ENCODE measurements around the gene MYBL2. TPM values are rescaled to one million over a fixed set of nuclear protein-coding genes. Genes with fewer than 3 reads are reported as not detected.

The MYBL2 gene
- total and polyA plus RNA-seq, 4 donors: 1.6 to 30.9 (median 1.9) TPM; not detected in 1

- no peaks in the 10 kb centered on the region for H3K4me1 ChIP-seq (ENCODE audit: control insufficient read depth in 4 of 4, insufficient read depth in 4 of 4, low read length in 3 of 4)
- 94% methylated on average over 4 of the region's 4 CpGs for WGBS
- H3K4me3 ChIP-seq (ENCODE audit: low read depth in 1 of 3, low read length in 3 of 3): no peak overlapping the region
- no peaks in the 10 kb centered on the region for H3K9me3 ChIP-seq (ENCODE audit: control insufficient read depth in 4 of 4, low read length in 3 of 4)
- no peak for DNase-seq (ENCODE audit: low spot score)
- no peaks in the 10 kb centered on the region for H3K36me3 ChIP-seq (ENCODE audit: control insufficient read depth in 4 of 4, insufficient read depth in 3 of 4, low read depth in 1 of 4, low read length in 3 of 4)
- H3K27ac ChIP-seq (ENCODE audit: low read depth in 1 of 2, low read length in 2 of 2): no peak overlapping the region
- TF ChIP-seq HNF4A (conservative IDR thresholded peaks at IDR 0.05) (no peak), FOXA2 (IDR thresholded peaks at IDR 0.05) (no peak), TAF1 (conservative IDR thresholded peaks at IDR 0.05) (no peak), HNF4G (IDR thresholded peaks at IDR 0.05) (no peak), RAD21 (IDR thresholded peaks at IDR 0.05) (no peak), EGR1 (IDR thresholded peaks at IDR 0.05; ENCODE audit: low read depth in 2 of 2) (no peak), GABPA (IDR thresholded peaks at IDR 0.05 in 1 of 2, conservative IDR thresholded peaks at IDR 0.05 in 1 of 2) (no peak), NR2F2 (IDR thresholded peaks at IDR 0.05) (no peak)
- TF ChIP-seq, protein P1, sequence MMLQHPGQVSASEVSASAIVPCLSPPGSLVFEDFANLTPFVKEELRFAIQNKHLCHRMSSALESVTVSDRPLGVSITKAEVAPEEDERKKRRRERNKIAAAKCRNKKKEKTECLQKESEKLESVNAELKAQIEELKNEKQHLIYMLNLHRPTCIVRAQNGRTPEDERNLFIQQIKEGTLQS (IDR thresholded peaks at IDR 0.05): no peak
- TF ChIP-seq, protein P2, sequence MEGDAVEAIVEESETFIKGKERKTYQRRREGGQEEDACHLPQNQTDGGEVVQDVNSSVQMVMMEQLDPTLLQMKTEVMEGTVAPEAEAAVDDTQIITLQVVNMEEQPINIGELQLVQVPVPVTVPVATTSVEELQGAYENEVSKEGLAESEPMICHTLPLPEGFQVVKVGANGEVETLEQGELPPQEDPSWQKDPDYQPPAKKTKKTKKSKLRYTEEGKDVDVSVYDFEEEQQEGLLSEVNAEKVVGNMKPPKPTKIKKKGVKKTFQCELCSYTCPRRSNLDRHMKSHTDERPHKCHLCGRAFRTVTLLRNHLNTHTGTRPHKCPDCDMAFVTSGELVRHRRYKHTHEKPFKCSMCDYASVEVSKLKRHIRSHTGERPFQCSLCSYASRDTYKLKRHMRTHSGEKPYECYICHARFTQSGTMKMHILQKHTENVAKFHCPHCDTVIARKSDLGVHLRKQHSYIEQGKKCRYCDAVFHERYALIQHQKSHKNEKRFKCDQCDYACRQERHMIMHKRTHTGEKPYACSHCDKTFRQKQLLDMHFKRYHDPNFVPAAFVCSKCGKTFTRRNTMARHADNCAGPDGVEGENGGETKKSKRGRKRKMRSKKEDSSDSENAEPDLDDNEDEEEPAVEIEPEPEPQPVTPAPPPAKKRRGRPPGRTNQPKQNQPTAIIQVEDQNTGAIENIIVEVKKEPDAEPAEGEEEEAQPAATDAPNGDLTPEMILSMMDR (IDR thresholded peaks at IDR 0.05; ENCODE audit: low read depth, low read length, missing input control): no peak
- TF ChIP-seq, protein P3, sequence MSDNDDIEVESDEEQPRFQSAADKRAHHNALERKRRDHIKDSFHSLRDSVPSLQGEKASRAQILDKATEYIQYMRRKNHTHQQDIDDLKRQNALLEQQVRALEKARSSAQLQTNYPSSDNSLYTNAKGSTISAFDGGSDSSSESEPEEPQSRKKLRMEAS (IDR thresholded peaks at IDR 0.05): no peak
- H3K9ac ChIP-seq (ENCODE audit: low read depth in 1 of 2, low read length in 2 of 2): no peak overlapping the region
- no peaks in the 10 kb centered on the region for H3K27me3 ChIP-seq (ENCODE audit: control insufficient read depth in 4 of 4, insufficient read depth in 4 of 4, low read length in 3 of 4)
Observed at GRCh38 chr20:43717616-43717995, 50.7 kb downstream of the MYBL2 start.

DNA sequence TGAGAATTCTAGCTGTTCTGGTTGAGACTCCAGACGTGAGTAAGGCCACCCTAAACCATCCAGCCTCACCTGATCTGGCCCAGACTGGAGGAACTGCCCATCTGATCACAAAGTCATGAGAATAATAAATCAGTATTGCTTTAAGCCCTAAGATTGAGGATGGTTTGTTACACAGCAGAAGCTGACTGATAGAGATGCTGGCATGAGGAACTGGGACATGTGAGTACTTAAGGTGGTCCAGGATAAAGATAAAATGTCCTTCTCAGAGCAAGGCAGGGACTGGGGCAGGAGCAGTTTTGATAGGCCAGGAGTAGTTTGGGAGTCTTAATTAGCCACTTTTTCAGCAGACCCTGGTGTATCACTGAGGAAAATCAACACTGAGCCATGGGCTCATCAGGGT is 53.1 kb downstream of the MYBL2 start:
- WGBS: 86% methylated on average over 1 of the region's 1 CpG
- H3K4me1 ChIP-seq (ENCODE audit: control insufficient read depth in 4 of 4, insufficient read depth in 4 of 4, low read length in 3 of 4): no peaks in the 10 kb centered on the region
- H3K9ac ChIP-seq (ENCODE audit: low read depth in 1 of 2, low read length in 2 of 2): no peak overlapping the region
- DNase-seq (ENCODE audit: low spot score): no peak
- H3K9me3 ChIP-seq (ENCODE audit: control insufficient read depth in 4 of 4, low read length in 3 of 4): no peaks in the 10 kb centered on the region
- H3K4me3 ChIP-seq (ENCODE audit: low read depth in 1 of 3, low read length in 3 of 3): no peak overlapping the region
- no peak overlapping the region for H3K27ac ChIP-seq (ENCODE audit: low read depth in 1 of 2, low read length in 2 of 2)
- TF ChIP-seq FOXA2 (IDR thresholded peaks at IDR 0.05) (no peak), GABPA (IDR thresholded peaks at IDR 0.05 in 1 of 2, conservative IDR thresholded peaks at IDR 0.05 in 1 of 2) (no peak), REST (IDR thresholded peaks at IDR 0.05) (no peak), RAD21 (IDR thresholded peaks at IDR 0.05) (no peak), NR2F2 (IDR thresholded peaks at IDR 0.05) (no peak), FOXA1 (IDR thresholded peaks at IDR 0.05) (no peak), YY1 (IDR thresholded peaks at IDR 0.05) (no peak), SP1 (IDR thresholded peaks at IDR 0.05) (no peak), TAF1 (conservative IDR thresholded peaks at IDR 0.05) (no peak), HNF4A (conservative IDR thresholded peaks at IDR 0.05) (no peak), EGR1 (IDR thresholded peaks at IDR 0.05; ENCODE audit: low read depth in 2 of 2) (no peak), HNF4G (IDR thresholded peaks at IDR 0.05) (no peak), RXRA (IDR thresholded peaks at IDR 0.05) (no peak), JUND (IDR thresholded peaks at IDR 0.05) (no peak)
- TF ChIP-seq, protein P1 (IDR thresholded peaks at IDR 0.05): no peak
- TF ChIP-seq, protein P4, sequence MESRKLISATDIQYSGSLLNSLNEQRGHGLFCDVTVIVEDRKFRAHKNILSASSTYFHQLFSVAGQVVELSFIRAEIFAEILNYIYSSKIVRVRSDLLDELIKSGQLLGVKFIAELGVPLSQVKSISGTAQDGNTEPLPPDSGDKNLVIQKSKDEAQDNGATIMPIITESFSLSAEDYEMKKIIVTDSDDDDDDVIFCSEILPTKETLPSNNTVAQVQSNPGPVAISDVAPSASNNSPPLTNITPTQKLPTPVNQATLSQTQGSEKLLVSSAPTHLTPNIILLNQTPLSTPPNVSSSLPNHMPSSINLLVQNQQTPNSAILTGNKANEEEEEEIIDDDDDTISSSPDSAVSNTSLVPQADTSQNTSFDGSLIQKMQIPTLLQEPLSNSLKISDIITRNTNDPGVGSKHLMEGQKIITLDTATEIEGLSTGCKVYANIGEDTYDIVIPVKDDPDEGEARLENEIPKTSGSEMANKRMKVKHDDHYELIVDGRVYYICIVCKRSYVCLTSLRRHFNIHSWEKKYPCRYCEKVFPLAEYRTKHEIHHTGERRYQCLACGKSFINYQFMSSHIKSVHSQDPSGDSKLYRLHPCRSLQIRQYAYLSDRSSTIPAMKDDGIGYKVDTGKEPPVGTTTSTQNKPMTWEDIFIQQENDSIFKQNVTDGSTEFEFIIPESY (IDR thresholded peaks at IDR 0.05): no peak
- TF ChIP-seq, protein P2 (IDR thresholded peaks at IDR 0.05; ENCODE audit: low read depth, low read length, missing input control): no peak
- no peaks in the 10 kb centered on the region for H3K36me3 ChIP-seq (ENCODE audit: control insufficient read depth in 4 of 4, insufficient read depth in 3 of 4, low read depth in 1 of 4, low read length in 3 of 4)
- no peaks in the 10 kb centered on the region for H3K27me3 ChIP-seq (ENCODE audit: control insufficient read depth in 4 of 4, insufficient read depth in 4 of 4, low read length in 3 of 4)
